HepG2 (cell line): Measurements from ENCODE around the gene TBC1D12. TPM values are rescaled to one million over a fixed set of nuclear protein-coding genes. Genes with fewer than 3 reads are reported as not detected.

Experiments used
- ATAC-seq: fragments of 200-7000 bp; cut with Tn5 transposase; 3 replicates; pipeline ENCODE4 v1.9.1; 2020; ENCODE audit warnings: mild to moderate bottlenecking, moderate library complexity
- BruUV-seq: library from RNA; stranded (reverse); fragments of 400-500 nt; replicated peaks from 2 replicates; lab custom pipeline; 2021; lab: Mats Ljungman, UMichigan
- CTCF ChIA-PET: fragments of 300-600 bp; formaldehyde crosslinking; extraction: SDS; loops from one replicate; lab custom pipeline; 2021; ENCODE audit warnings: low total read pairs, inconsistent platforms, low intra/inter-chr PET ratio; lab: Yijun Ruan, JAX
- POLR2A ChIA-PET: fragments of 350-600 bp; sonication (Branson Sonifier 250); formaldehyde crosslinking; loops from one replicate; lab custom pipeline; 2020; ENCODE audit warnings: antibody characterized with exemption, inconsistent platforms; lab: Yijun Ruan, JAX
- DNase-seq: peaks from one replicate; pipeline ENCODE4 v3.0.0-alpha.2; 2015; ENCODE audit warnings: low spot score
- FAIRE-seq: peaks from 3 replicates; lab custom pipeline; 2011; peaks lifted over from hg19 to GRCh38; lab: Jason Lieb, UNC
- H2AFZ ChIP-seq: one replicate; pipeline ENCODE4 v1.6.1; 2011; ENCODE audit warnings: low read length, inconsistent platforms
- H3K27ac ChIP-seq: fragments of 300-600 bp; 3 replicates; pipeline ENCODE4 v1.8.0; 2011; ENCODE audit warnings: mixed run types, mild to moderate bottlenecking, mixed read lengths, low read length, inconsistent platforms; ENCODE audit not compliant: insufficient read depth; ENCODE audit errors: extremely low read length
- H3K27me3 ChIP-seq, 2 experiments: fragments of 200-600 bp in 1 of 2; 2 replicates in 1 of 2; 3 replicates in 1 of 2; pipeline versions ENCODE4 v1.6.0 to v1.8.0; 2011; ENCODE audit warnings: low read length in 2 of 2, mild to moderate bottlenecking in 2 of 2, moderate library complexity in 2 of 2, inconsistent platforms in 1 of 2; ENCODE audit not compliant: insufficient read depth in 2 of 2, control insufficient read depth in 1 of 2
- H3K36me3 ChIP-seq, 2 experiments: fragments of 200-600 bp in 1 of 2; replicated peaks in 1 of 2; 2 replicates in 1 of 2; 3 replicates in 1 of 2; pipeline versions ENCODE4 v1.5.1 to v1.8.0; 2011; ENCODE audit warnings: low read length in 2 of 2, inconsistent platforms in 1 of 2; ENCODE audit not compliant: insufficient read depth in 2 of 2, control insufficient read depth in 1 of 2
- H3K4me1 ChIP-seq: 2 replicates; pipeline ENCODE4 v1.5.1; 2012; ENCODE audit warnings: low read length, inconsistent platforms; ENCODE audit not compliant: insufficient read depth
- H3K4me2 ChIP-seq: 2 replicates; pipeline ENCODE4 v1.6.0; 2011; ENCODE audit warnings: low read depth, low read length, inconsistent platforms
- H3K4me3 ChIP-seq, 3 experiments: fragments of 200-600 bp in 1 of 3; sonication (generic), shearing (Covaris generic) in 1 of 3; replicated peaks in 1 of 3; 2 replicates each; pipeline ENCODE4 v1.5.1; 2011 to 2016; ENCODE audit warnings: low read length in 3 of 3, inconsistent platforms in 2 of 3, low read depth in 2 of 3, mild to moderate bottlenecking in 2 of 3, control low read depth in 1 of 3, mixed read lengths in 1 of 3; ENCODE audit not compliant: insufficient read depth in 1 of 3
- H3K79me2 ChIP-seq: one replicate; pipeline ENCODE4 v1.6.1; 2011; ENCODE audit warnings: low read length, inconsistent platforms; ENCODE audit not compliant: insufficient read depth
- H3K9ac ChIP-seq: 2 replicates; pipeline ENCODE4 v1.6.0; 2011; ENCODE audit warnings: mild to moderate bottlenecking, low read depth, low read length, inconsistent platforms; ENCODE audit not compliant: insufficient read depth
- H3K9me3 ChIP-seq: 2 replicates; pipeline ENCODE4 v1.5.1; 2012; ENCODE audit warnings: mild to moderate bottlenecking, low read length
- H4K20me1 ChIP-seq: 2 replicates; pipeline ENCODE4 v1.6.0; 2011; ENCODE audit warnings: inconsistent platforms, mild to moderate bottlenecking, low read length, moderate library complexity; ENCODE audit not compliant: insufficient read depth
- ATF7-NPFF ChIP-seq: sonication (generic); formaldehyde crosslinking; IDR thresholded peaks from 2 replicates; pipeline ENCODE4 v1.8.1; 2023; ENCODE audit warnings: mild to moderate bottlenecking, low read depth, missing genetic modification reagents, moderate library complexity
- BCLAF1 ChIP-seq: fragments of 450-650 bp; IDR thresholded peaks from 2 replicates; pipeline ENCODE4 v1.6.1; 2017; ENCODE audit warnings: mild to moderate bottlenecking
- ERF ChIP-seq: IDR thresholded peaks from 2 replicates; pipeline ENCODE4 v1.6.1; 2018; ENCODE audit warnings: missing biosample characterization, missing genetic modification reagents
- HOXA9 ChIP-seq: sonication (generic); formaldehyde crosslinking; IDR thresholded peaks from 2 replicates; pipeline ENCODE4 v1.8.1; 2022; ENCODE audit warnings: missing genetic modification reagents, mild to moderate bottlenecking, moderate library complexity, borderline replicate concordance
- ISX ChIP-seq: sonication (generic); formaldehyde crosslinking; conservative IDR thresholded peaks from 2 replicates; pipeline ENCODE4 v1.5.0; 2020; ENCODE audit warnings: missing genetic modification reagents
- JDP2 ChIP-seq: sonication (generic); formaldehyde crosslinking; IDR thresholded peaks from 2 replicates; pipeline ENCODE4 v1.8.1; 2022; ENCODE audit warnings: missing genetic modification reagents, borderline replicate concordance
- NBN ChIP-seq: fragments of 450-650 bp; conservative IDR thresholded peaks from 2 replicates; pipeline ENCODE4 v1.6.1; 2017
- NONO ChIP-seq, 2 experiments: fragments of 450-650 bp in 1 of 2; sonication (generic) in 1 of 2; formaldehyde crosslinking in 1 of 2; IDR thresholded peaks in 1 of 2; conservative IDR thresholded peaks in 1 of 2; 2 replicates each; pipeline versions ENCODE4 v1.6.1 to v1.8.0; 2017 to 2022; ENCODE audit warnings: mild to moderate bottlenecking in 1 of 2, missing genetic modification reagents in 1 of 2, moderate library complexity in 1 of 2
- SNRNP70 ChIP-seq: fragments of 200-400 bp; formaldehyde crosslinking; IDR thresholded peaks from 2 replicates; pipeline ENCODE4 v1.6.1; 2017; ENCODE audit warnings: mild to moderate bottlenecking, low read depth, low read length, moderate library complexity
- ZNF468 ChIP-seq: sonication (generic); formaldehyde crosslinking; IDR thresholded peaks from 2 replicates; pipeline ENCODE4 v1.8.0; 2022; ENCODE audit warnings: mild to moderate bottlenecking, moderate library complexity, missing genetic modification reagents
- ZNF557 ChIP-seq: sonication (generic); formaldehyde crosslinking; IDR thresholded peaks from 2 replicates; pipeline ENCODE4 v1.4.0; 2020; ENCODE audit warnings: missing genetic modification reagents
- ZNF724P ChIP-seq: sonication (generic); formaldehyde crosslinking; IDR thresholded peaks from 2 replicates; pipeline ENCODE4 v1.8.0; 2022; ENCODE audit warnings: missing genetic modification reagents, borderline replicate concordance
- ZNF891 ChIP-seq: sonication (generic); formaldehyde crosslinking; IDR thresholded peaks from 2 replicates; pipeline ENCODE4 v1.5.0; 2020; ENCODE audit warnings: mild to moderate bottlenecking, missing genetic modification reagents
- WGBS: methylation state at CpG from one replicate; pipeline ENCODE4 v1.1.6; 2017; ENCODE audit warnings: low lambda C conversion rate; 5-methylcytosine and 5-hydroxymethylcytosine counted together
- in situ Hi-C: cut with HindIII; loops from 2 replicates; pipeline ENCODE4 v1.10.0; 2017; ENCODE audit warnings: low pct_unique_long_range_greater_than_20kb; ENCODE audit not compliant: extremely low pct_ligation_motif_present
- intact Hi-C: fragments of 100-400 bp; cut with micrococcal nuclease; formaldehyde crosslinking; loops from one replicate; pipeline ENCODE4 v1.10.0; 2022; ENCODE audit not compliant: unreplicated experiment
- polyA plus RNA-seq, 8 experiments: library from polyadenylated mRNA; depleted of rRNA in 3 of 8; stranded (reverse) in 7 of 8; unstranded in 1 of 8; fragments of >200 nt; fragmentation: Illumina TruSeq in 4 of 8; extraction: Trizol in 4 of 8; gene quantifications; 2 replicates each; pipeline versions ENCODE4 v1.2.1 to v1.2.3, GENCODE V29; 2011 to 2016; ENCODE audit warnings: low read depth in 4 of 8, missing spikeins in 1 of 8, mixed read lengths in 1 of 8; ENCODE audit not compliant: insufficient read depth in 1 of 8
- total RNA-seq, 5 experiments: library from RNA; depleted of rRNA; stranded (reverse); fragments of >200 nt; fragmentation: Illumina TruSeq; extraction: Trizol; gene quantifications; 2 replicates each; pipeline ENCODE4 v1.2.3, GENCODE V29; 2016; ENCODE audit warnings: low read depth in 1 of 5

The TBC1D12 gene
- total and polyA plus RNA-seq, 2 of the 13 experiments (the other 11 are each of a cell fraction or from before 2014, with no cell fraction given), result 5.7 to 6.2 TPM

- TF ChIP-seq ZNF468 (no peak), NBN (no peak), SNRNP70 (no peak), JDP2 (CRISPR knock-in tag) (no peak), ISX (CRISPR knock-in tag) (no peak), ERF (no peak), BCLAF1 (no peak), HOXA9 (no peak)
These were observed 18.7 kb downstream of the TBC1D12 start (continued) for GRCh38 chr10:94420998-94421528.

GRCh38 chr10:94423627-94424026 lies 21.3 kb downstream of the TBC1D12 start:
- 100% methylated on average over 1 of the region's 1 CpG for WGBS
- intact Hi-C loops, result no loop called here
- no peaks in the 10 kb centered on the region for H3K4me1 ChIP-seq
- no peak overlapping the region for H3K9ac ChIP-seq
- ChIA-PET POLR2A (no interaction called here), CTCF (no interaction called here)
- no peak for FAIRE-seq
- no peak overlapping the region for H3K4me2 ChIP-seq
- no peak for DNase-seq
- H3K27ac ChIP-seq, result no peak overlapping the region
- ATAC-seq, result no peak
- no peak for TF ChIP-seq ZNF724P (CRISPR knock-in tag)
- no peak for TF ChIP-seq ATF7-NPFF (CRISPR knock-in tag)
- no peak for TF ChIP-seq NONO (IDR thresholded peaks at IDR 0.05)
- no peak for TF ChIP-seq NONO (CRISPR knock-in tag; conservative IDR thresholded peaks at IDR 0.05)
- no peak for TF ChIP-seq ZNF557 (CRISPR knock-in tag)
- TF ChIP-seq ZNF891 (CRISPR knock-in tag), result no peak
- no peak overlapping the region for H2AFZ ChIP-seq
- H3K36me3 ChIP-seq, result no peaks in the 10 kb centered on the region
- H3K79me2 ChIP-seq, result peaks cover 30% of the 10 kb centered on the region
- H3K9me3 ChIP-seq, result peaks cover 18% of the 10 kb centered on the region
- H3K4me3 ChIP-seq, result no peak overlapping the region
- H3K27me3 ChIP-seq, result no peaks in the 10 kb centered on the region
- in situ Hi-C loops, result no loop called here
- H4K20me1 ChIP-seq, result 0 out of 2 replicates have a peak, but pooled peaks cover 3% of the 10 kb centered on the region
- BruUV-seq, result no TSS peak
